Stimulated activated CD4-positive, alpha-beta T cell treated with anti-CD3 and anti-CD28 coated beads, Interleukin-12 subunit alpha, Interleukin-12 subunit beta, amount 100 ng/mL, for 4 hours (primary cell): ENCODE measurements around the gene PBX1.

Source experiments
- DNase-seq: peaks from one replicate; pipeline ENCODE4 v3.0.0-alpha.2; 2020

The PBX1 gene

DNA sequence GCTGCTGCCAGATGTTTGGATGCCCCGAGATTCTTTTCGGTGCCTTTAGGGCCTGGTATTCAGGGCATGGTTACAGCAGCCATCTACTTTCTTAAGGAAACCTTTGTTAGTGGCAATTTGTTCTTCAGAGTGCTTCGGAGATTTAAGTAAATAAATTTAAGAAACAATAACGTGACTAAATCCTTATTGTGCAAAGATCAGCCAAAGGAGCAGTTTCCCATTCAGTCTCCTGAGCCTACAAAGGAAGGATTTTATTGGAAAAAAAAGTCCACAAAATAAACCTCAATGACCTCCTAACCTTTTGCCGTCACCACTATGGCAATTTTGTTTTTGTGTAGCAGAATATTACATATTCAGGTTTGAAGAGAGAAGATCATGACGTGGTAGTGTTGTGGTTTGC lies 231.1 kb downstream of the PBX1 start:
- no peak for DNase-seq

- DNase-seq = no peak
These were observed 233.5 kb downstream of the PBX1 start for GRCh38 chr1:164792410-164793004.

- DNase-seq = no peak
These were observed 235.4 kb downstream of the PBX1 start for GRCh38 chr1:164794356-164794755.

DNA sequence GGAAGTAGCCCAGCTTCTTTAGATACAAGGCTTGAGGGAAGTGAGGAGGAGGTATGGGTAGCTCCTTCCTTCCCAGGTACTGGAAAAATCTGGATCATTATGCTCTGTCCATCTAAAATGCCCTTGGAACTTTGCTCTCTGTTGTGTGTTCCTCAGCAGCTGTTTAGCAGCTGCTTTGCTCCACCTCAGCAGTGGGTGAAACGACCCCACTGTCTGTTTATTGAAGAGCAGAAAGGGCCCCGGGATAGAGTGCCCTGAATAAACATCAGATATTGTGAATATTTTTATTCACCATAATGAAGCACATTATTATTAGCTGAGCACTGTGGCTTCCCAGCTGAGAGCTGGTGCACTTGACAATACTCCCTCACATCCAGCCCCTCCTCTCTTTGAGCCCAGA lies 237.9 kb downstream of the PBX1 start:
- DNase-seq = no peak

- no peak for DNase-seq
These were observed 242.3 kb downstream of the PBX1 start for GRCh38 chr1:164801246-164801731.

GRCh38 chr1:164801791-164802502 lies 243.0 kb downstream of the PBX1 start:
- DNase-seq = no peak

GRCh38 chr1:164802529-164803282 lies 243.7 kb downstream of the PBX1 start:
- no peak for DNase-seq

DNA sequence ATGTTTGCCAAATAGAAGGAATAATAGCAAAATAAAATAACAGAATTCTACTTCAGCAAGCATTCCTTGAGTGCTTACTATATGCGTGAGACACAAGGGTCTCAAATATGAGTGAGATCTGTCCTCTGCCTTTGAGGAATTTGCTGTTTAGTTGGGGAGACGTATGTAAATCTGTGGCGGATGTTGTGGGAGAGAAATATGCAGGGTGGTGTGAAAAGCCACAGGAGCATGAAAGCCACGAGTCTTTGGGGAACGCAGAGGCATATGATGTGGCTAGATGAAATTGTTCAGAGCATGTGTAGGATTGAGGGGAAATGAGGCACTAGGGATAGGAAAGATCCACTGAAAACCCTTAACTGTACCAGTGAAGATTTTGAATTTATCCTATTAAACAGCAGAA lies 244.4 kb downstream of the PBX1 start:
- no peak for DNase-seq

DNA sequence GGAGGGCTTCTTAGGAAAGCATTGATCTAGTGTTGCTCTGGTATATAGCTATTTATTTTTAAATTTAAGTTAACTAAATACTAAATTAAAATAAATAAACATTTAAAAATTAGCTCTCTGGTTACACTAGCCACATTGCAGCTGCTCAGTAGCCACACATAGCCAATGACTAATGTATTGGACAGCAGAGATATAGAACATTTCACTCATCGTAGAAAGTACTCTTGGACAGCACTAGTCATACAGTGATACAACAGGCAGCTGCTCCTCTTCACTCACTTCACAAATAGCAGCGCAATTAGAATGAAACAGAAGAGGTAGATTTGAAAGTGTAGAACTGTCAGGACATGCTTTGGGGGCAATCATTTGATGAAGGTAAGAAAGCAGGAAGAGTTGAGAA lies 245.4 kb downstream of the PBX1 start:
- no peak for DNase-seq

DNA sequence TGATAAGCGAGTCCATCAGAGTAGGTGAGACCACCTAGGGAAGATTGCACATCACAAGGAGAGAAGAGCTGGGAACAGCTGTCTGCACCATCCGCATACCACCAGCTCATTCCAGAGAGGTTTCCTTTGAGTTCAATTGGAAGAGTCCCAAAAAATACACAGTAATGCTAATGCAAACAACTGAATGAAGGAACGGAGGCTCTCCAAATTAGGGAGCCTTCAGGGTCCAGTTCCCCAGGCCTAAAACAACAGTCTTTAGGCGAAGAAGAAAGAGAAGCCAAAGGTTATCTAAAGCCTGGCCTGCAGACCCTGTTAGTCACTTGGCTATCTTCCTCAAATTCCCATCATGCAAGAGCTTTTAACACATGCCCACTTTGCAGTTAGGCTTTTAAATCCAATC lies 246.4 kb downstream of the PBX1 start:
- DNase-seq = no peak

GRCh38 chr1:164806531-164806930 lies 247.5 kb downstream of the PBX1 start:
- no peak for DNase-seq

- DNase-seq = no peak
These were observed 254.8 kb downstream of the PBX1 start for GRCh38 chr1:164813776-164814175.

- DNase-seq = no peak
These were observed 262.7 kb downstream of the PBX1 start for GRCh38 chr1:164821648-164822047.

DNA sequence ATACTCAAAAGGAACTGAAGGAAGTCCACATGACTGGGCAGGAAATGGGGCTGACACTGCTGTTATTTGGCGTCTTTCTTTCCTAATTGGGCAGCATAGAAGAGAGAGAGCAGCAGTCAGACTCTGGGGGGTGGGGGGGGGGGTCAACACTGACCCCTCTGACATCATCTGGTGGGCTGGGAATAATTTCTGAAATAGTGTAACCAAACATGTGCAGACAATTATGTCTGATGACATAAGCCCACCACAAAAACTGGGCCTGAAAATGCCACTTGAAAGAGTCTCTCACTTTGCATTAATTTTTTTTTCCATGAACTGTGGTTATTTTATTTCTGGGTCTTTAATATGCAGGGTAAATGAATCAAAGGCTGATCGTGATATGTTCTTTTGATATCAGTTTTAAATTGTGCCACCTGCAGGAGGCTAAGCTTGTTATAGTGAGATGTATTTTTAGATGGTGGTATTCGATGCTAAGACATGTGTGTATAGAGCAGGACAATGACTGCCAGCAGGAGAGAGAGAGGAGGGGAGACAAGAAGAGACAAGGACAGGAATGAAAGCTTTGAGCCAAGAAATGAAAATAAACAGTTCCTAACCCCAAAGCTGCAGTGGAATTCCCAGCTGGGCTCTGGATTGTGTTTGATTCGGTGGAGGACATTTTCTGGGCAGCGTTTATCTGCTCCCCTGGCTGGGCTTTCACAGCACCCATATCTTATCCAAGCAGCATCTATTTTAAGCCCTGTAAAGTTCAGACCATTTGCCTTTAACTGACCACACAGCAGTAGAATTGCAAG lies 264.7 kb downstream of the PBX1 start:
- DNase-seq = no peak

GRCh38 chr1:164824542-164824941 lies 265.6 kb downstream of the PBX1 start:
- no peak for DNase-seq

GRCh38 chr1:164830628-164831027 lies 271.6 kb downstream of the PBX1 start:
- DNase-seq = no peak

GRCh38 chr1:164834641-164835040 lies 275.7 kb downstream of the PBX1 start:
- no peak for DNase-seq

DNA sequence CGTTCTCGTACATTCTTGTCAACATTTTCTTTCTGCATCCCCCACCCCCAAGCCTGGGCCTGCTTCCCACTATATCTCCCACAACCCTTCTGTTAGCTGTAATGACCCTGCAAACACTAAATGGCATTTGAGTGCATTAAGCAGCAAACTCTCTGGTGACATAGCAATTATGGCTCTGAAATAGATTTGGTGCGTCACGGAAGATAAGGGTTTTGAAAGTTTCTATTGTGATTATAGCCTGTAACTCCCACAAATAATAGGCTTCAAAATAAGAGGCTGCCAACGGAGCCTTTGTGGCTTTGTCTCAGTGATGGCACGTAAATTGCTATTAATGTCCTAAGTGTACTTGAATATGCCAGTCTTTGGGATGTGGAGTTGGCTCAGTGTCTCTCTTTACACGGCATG lies 277.6 kb downstream of the PBX1 start:
- DNase-seq = no peak

DNA sequence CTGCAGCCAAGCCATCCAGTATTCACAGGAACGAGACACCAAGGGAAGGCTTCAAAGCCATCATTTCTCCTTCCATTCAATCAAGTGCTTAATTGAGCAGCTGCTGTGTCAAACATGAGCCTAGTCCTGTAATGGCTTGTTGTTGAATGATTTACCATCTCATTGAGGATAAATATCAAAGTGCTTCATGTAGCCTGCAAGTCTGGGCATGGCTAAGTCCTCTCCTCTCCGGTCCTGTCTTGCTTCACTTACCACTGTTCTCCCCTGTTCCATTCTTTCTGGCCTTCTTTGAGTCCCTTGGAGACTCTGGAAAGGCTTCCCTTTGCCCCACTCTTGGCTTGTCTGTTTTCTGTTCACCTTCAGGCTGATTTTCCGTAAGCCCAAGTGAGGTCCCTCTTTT lies 279.8 kb downstream of the PBX1 start:
- no peak for DNase-seq

DNA sequence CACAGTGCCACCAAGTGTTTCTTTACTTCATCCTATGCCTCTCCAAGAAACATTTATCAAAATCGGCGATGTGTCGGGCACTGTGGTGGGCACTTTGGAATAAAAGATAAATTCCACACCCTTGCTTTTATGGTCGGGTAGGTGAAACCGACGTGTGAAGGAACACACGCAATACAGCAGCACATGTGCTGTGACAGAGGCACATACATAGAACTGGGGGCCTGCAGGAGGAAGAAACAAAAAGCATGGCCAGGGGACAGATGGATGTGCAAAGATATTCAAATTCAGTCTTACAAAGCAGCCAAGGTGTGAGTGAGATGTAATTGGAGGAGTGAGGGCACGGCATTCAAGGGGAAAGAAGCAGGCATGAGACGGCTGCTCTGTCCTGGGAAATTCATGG lies 282.0 kb downstream of the PBX1 start:
- DNase-seq = no peak

- no peak for DNase-seq
These were observed 282.9 kb downstream of the PBX1 start for GRCh38 chr1:164841702-164842465.

DNA sequence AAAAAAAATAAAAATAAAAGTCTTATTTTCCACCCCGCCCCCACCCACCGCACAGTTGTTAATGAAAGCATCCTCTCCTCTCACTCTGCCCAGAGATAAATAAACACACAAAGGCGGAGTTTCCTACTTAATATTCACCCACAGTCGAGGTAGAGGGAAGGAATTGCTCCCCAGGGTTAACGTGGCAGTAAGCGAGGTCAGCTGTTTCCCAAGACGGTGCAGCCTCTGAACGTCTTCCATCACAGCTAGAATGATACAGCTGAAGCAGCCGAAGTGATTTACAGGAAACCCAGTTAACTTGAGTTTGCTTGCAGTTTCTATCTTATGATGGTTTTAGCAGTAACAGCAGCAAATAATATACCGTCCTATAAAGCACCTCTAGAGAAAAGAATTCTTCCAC lies 283.9 kb downstream of the PBX1 start:
- DNase-seq = no peak
